Neural progenitor cell (in vitro differentiated cells): ENCODE results near the gene NTN3. TPM values are rescaled to one million over a fixed set of nuclear protein-coding genes. Genes with fewer than 3 reads are reported as not detected.
"Not testable (repeated sequence)": the region's sequence is repeated elsewhere in the genome, so short reads cannot be mapped to it uniquely, and the experiment has no call there.

Experiments
- DNase-seq: peaks from one replicate; pipeline ENCODE4 v3.0.0-alpha.2; 2016; ENCODE audit warnings: low spot score
- H2AFZ ChIP-seq: fragments of 200-600 bp; sonication (generic); replicated peaks from 2 replicates; pipeline ENCODE4 v1.6.1; 2016; ENCODE audit warnings: antibody characterized with exemption
- H3F3A ChIP-seq: fragments of 200-600 bp; sonication (generic); 2 replicates; pipeline ENCODE4 v1.6.1; 2016; ENCODE audit warnings: antibody characterized with exemption, low read depth
- H3K27ac ChIP-seq: fragments of 200-600 bp; sonication (generic); 2 replicates; pipeline ENCODE4 v1.5.1; 2016; ENCODE audit warnings: mild to moderate bottlenecking
- H3K27me3 ChIP-seq: fragments of 200-600 bp; sonication (generic); 2 replicates; pipeline ENCODE4 v1.6.1; 2016; ENCODE audit warnings: mild to moderate bottlenecking, moderate library complexity
- H3K36me3 ChIP-seq: fragments of 200-600 bp; sonication (generic); 2 replicates; pipeline ENCODE4 v1.5.1; 2016
- H3K4me1 ChIP-seq: fragments of 200-600 bp; sonication (generic); 2 replicates; pipeline ENCODE4 v1.6.1; 2016; ENCODE audit warnings: mixed run types
- H3K4me2 ChIP-seq: fragments of 200-600 bp; sonication (generic); 2 replicates; pipeline ENCODE4 v1.6.1; 2016
- H3K4me3 ChIP-seq: fragments of 200-600 bp; sonication (generic); 2 replicates; pipeline ENCODE4 v1.5.1; 2016
- H3K79me2 ChIP-seq: fragments of 200-600 bp; sonication (generic); 2 replicates; pipeline ENCODE4 v1.6.1; 2016; ENCODE audit warnings: low read depth
- H3K9ac ChIP-seq: fragments of 200-600 bp; sonication (generic); 2 replicates; pipeline ENCODE4 v1.6.1; 2016
- H3K9me3 ChIP-seq: fragments of 200-600 bp; sonication (generic); 2 replicates; pipeline ENCODE4 v1.5.1; 2016; ENCODE audit warnings: low read depth
- H4K20me1 ChIP-seq: fragments of 200-600 bp; sonication (generic); 2 replicates; pipeline ENCODE4 v1.6.1; 2016; ENCODE audit warnings: low read depth
- H3K27ac Mint-ChIP-seq: 3 replicates; pipeline ENCODE4 v1.8.0; 2021; ENCODE audit warnings: mixed read lengths
- H3K27me3 Mint-ChIP-seq: 2 replicates; pipeline ENCODE4 v1.8.0; 2022; ENCODE audit warnings: low read depth, mild to moderate bottlenecking, inconsistent platforms, moderate library complexity, mixed read lengths; ENCODE audit not compliant: insufficient read depth
- H3K36me3 Mint-ChIP-seq: 3 replicates; pipeline ENCODE4 v1.8.0; 2021; ENCODE audit warnings: mixed read lengths
- H3K4me1 Mint-ChIP-seq: 3 replicates; pipeline ENCODE4 v1.8.0; 2021; ENCODE audit warnings: mixed read lengths
- H3K4me3 Mint-ChIP-seq: 3 replicates; pipeline ENCODE4 v1.8.0; 2021; ENCODE audit warnings: mild to moderate bottlenecking, moderate library complexity, mixed read lengths
- H3K9me3 Mint-ChIP-seq: 3 replicates; pipeline ENCODE4 v1.8.0; 2020; ENCODE audit warnings: mixed read lengths
- EZH2 ChIP-seq: fragments of 200-600 bp; sonication (generic); IDR thresholded peaks from 2 replicates; pipeline ENCODE4 v1.6.1; 2017; ENCODE audit warnings: antibody characterized with exemption, mild to moderate bottlenecking, moderate library complexity
- EZH2phosphoT487 ChIP-seq: fragments of 200-600 bp; sonication (generic); IDR thresholded peaks from 2 replicates; pipeline ENCODE4 v1.6.1; 2017; ENCODE audit warnings: antibody characterized with exemption
- total RNA-seq: library from RNA; depleted of rRNA; stranded (reverse); fragments of >200 nt; gene quantifications from 2 replicates; pipeline ENCODE4 v1.2.3, GENCODE V29; 2015; ENCODE audit warnings: low replicate concordance
- TF ChIP-seq, protein P1 (sequence below): fragments of 200-600 bp; sonication (generic); IDR thresholded peaks from 2 replicates; pipeline ENCODE4 v1.5.1; 2017; ENCODE audit warnings: antibody characterized with exemption, mild to moderate bottlenecking

Gene NTN3
- total RNA-seq, 1 donor from 2014 or later = 3.6 TPM

DNA sequence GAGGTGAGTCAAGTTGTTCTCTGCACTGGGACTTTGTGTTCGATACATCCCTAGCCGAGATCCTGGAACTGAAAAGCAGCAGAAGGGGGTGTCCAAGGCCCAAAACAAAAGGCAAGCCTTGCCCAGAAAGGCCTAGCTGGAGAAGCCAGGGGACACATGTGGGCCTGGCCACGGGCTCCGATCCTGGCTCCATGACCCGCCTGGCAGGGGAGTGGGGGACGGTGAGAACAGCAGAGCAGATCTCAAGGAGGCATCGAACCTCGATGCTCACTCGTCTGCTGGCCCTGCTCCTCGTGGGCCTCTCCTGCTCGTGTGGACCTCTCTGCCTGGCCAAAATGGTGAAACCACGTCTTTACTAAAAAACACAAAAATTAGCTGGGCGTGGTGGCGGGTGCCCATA is 33.0 kb upstream of the NTN3 start:
- no peak overlapping the region for H3K9ac ChIP-seq
- H3K4me3 ChIP-seq = no peak overlapping the region
- no peak for DNase-seq
- peaks cover 4% of the 10 kb centered on the region for H4K20me1 ChIP-seq
- TF ChIP-seq, protein P1, sequence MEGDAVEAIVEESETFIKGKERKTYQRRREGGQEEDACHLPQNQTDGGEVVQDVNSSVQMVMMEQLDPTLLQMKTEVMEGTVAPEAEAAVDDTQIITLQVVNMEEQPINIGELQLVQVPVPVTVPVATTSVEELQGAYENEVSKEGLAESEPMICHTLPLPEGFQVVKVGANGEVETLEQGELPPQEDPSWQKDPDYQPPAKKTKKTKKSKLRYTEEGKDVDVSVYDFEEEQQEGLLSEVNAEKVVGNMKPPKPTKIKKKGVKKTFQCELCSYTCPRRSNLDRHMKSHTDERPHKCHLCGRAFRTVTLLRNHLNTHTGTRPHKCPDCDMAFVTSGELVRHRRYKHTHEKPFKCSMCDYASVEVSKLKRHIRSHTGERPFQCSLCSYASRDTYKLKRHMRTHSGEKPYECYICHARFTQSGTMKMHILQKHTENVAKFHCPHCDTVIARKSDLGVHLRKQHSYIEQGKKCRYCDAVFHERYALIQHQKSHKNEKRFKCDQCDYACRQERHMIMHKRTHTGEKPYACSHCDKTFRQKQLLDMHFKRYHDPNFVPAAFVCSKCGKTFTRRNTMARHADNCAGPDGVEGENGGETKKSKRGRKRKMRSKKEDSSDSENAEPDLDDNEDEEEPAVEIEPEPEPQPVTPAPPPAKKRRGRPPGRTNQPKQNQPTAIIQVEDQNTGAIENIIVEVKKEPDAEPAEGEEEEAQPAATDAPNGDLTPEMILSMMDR = no peak
- TF ChIP-seq EZH2phosphoT487 = no peak
- TF ChIP-seq EZH2 = no peak
- H3K27ac Mint-ChIP-seq = no peak overlapping the region
- no peaks in the 10 kb centered on the region for H3K4me1 ChIP-seq
- peaks cover 26% of the 10 kb centered on the region for H3K36me3 Mint-ChIP-seq
- no peaks in the 10 kb centered on the region for H3K9me3 Mint-ChIP-seq
- H3K79me2 ChIP-seq = peaks cover 5% of the 10 kb centered on the region
- peaks cover 7% of the 10 kb centered on the region for H3F3A ChIP-seq
- H3K9me3 ChIP-seq = no peaks in the 10 kb centered on the region
- H3K27me3 Mint-ChIP-seq = peaks cover 3% of the 10 kb centered on the region
- H3K4me1 Mint-ChIP-seq = no peaks in the 10 kb centered on the region
- no peaks in the 10 kb centered on the region for H3K27me3 ChIP-seq
- no peak overlapping the region for H3K4me3 Mint-ChIP-seq
- H3K36me3 ChIP-seq = peaks cover 5% of the 10 kb centered on the region
- H2AFZ ChIP-seq = no peak overlapping the region
- no peak overlapping the region for H3K27ac ChIP-seq
- no peak overlapping the region for H3K4me2 ChIP-seq

DNA sequence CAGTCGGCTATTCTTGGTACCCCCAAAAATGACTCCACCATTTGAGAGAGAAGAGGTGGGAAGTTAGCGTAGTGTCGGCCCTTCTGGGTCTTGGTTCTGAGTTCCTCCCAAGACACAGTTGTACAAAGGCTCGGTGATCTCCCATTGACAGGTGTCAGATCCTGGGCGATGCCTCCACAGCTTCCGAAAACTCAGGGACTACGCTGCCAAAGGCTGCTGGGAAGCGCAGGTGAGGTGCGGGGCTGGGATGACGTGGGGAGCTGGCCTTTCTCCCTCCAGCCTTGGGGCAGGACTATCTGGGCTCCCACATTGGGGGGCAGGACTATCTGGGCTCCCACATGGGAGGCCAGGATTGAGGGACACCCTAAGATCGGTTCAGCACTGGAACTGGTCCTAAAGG is 31.5 kb upstream of the NTN3 start:
- H3K4me3 Mint-ChIP-seq = no peak overlapping the region
- no peaks in the 10 kb centered on the region for H3K4me1 ChIP-seq
- H3F3A ChIP-seq = peaks cover 12% of the 10 kb centered on the region
- no peaks in the 10 kb centered on the region for H3K9me3 ChIP-seq
- H3K4me3 ChIP-seq = no peak overlapping the region
- H4K20me1 ChIP-seq = peaks cover 9% of the 10 kb centered on the region
- H3K36me3 Mint-ChIP-seq = peaks cover 22% of the 10 kb centered on the region
- H3K4me2 ChIP-seq = no peak overlapping the region
- no peaks in the 10 kb centered on the region for H3K4me1 Mint-ChIP-seq
- H3K36me3 ChIP-seq = no peaks in the 10 kb centered on the region
- peaks cover 3% of the 10 kb centered on the region for H3K27me3 Mint-ChIP-seq
- no peak overlapping the region for H3K27ac ChIP-seq
- no peak overlapping the region for H3K9ac ChIP-seq
- no peak for DNase-seq
- TF ChIP-seq EZH2phosphoT487 = no peak
- TF ChIP-seq EZH2 = no peak
- TF ChIP-seq, protein P1 = no peak
- H3K27me3 ChIP-seq = no peaks in the 10 kb centered on the region
- no peaks in the 10 kb centered on the region for H3K79me2 ChIP-seq
- H3K27ac Mint-ChIP-seq = no peak overlapping the region
- H3K9me3 Mint-ChIP-seq = no peaks in the 10 kb centered on the region
- no peak overlapping the region for H2AFZ ChIP-seq

DNA sequence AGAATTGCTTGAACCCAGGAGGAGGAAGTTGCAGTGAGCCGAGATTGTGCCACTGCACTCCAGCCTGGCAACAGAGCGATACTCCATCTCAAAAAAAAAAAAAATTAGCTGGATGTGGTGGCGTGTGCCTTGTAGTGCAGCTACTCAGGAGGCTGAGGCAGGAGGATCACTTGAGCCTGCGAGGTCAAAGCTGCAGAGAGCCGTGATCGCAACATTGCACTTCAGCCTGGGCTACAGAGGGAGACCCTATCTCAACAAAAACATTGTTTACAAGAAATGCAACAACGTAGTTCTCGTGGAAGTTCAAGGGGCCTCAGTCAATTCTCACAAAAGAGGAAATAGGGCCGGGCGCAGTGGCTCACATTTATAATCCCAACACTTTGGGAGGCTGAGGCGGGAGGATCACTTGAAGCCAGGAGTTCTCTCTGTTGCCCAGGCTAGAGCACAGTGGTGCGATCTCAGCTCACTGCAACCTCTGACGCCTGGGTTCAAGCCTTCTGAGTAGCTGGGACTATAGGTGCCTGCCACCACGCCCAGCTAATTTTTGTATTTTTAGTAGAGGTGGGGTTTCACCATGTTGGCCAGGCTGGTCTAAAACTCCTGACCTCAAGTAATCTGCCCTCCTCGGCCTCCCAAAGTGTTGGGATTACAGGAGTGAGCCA is 29.8 kb upstream of the NTN3 start:
- H3K9ac ChIP-seq, H3K4me3 Mint-ChIP-seq, H3K36me3 ChIP-seq, H3K4me1 Mint-ChIP-seq, H3K4me3 ChIP-seq, DNase-seq, H3K9me3 Mint-ChIP-seq, H3K27ac Mint-ChIP-seq, H3K27me3 ChIP-seq, H3K79me2 ChIP-seq, H2AFZ ChIP-seq, H3K27me3 Mint-ChIP-seq, H3K4me2 ChIP-seq, H3K27ac ChIP-seq, H3K9me3 ChIP-seq, H3K4me1 ChIP-seq, H4K20me1 ChIP-seq: not testable (repeated sequence)
- peaks cover 12% of the 10 kb centered on the region for H3F3A ChIP-seq
- peaks cover 20% of the 10 kb centered on the region for H3K36me3 Mint-ChIP-seq

DNA sequence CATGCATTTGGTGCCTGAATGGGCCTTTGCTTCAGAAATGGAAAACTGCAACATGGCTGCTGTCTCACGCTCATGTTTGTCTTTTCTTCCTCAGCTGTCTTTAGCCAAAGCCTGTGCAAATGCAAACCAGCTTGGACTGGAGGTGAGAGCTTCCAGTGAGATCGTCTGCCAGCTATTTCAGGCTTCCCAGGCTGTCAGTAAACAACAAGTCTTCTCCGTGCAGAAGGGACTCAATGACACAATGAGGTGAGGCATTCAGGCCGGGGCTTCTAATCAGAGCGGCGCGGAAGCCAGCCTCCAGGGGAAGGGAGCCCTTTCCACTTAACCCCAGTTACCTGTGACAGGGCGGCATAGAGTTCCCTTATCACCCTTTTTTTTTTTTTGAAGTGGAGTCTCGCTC is 27.5 kb upstream of the NTN3 start:
- TF ChIP-seq EZH2phosphoT487 = no peak
- TF ChIP-seq, protein P1 = no peak
- no peak for TF ChIP-seq EZH2
- no peaks in the 10 kb centered on the region for H3K9me3 Mint-ChIP-seq
- Histone ChIP-seq H3K27me3 (no peaks in the 10 kb centered on the region), H3K9ac (no peak overlapping the region), H3K79me2 (no peaks in the 10 kb centered on the region), H3K4me2 (no peak overlapping the region), H3K27ac (no peak overlapping the region), H3K9me3 (no peaks in the 10 kb centered on the region), H3K4me3 (no peak overlapping the region), H3K4me1 (no peaks in the 10 kb centered on the region), H3F3A (peaks cover 12% of the 10 kb centered on the region), H2AFZ (no peak overlapping the region), H4K20me1 (peaks cover 11% of the 10 kb centered on the region), H3K36me3 (no peaks in the 10 kb centered on the region)
- peaks cover 23% of the 10 kb centered on the region for H3K36me3 Mint-ChIP-seq
- H3K27ac Mint-ChIP-seq = no peak overlapping the region
- no peak for DNase-seq
- no peaks in the 10 kb centered on the region for H3K4me1 Mint-ChIP-seq
- no peak overlapping the region for H3K4me3 Mint-ChIP-seq
- peaks cover 3% of the 10 kb centered on the region for H3K27me3 Mint-ChIP-seq
